Activated T-helper 1 cell treated with anti-CD3 and anti-CD28 coated beads, Interleukin-12 subunit alpha, Interleukin-12 subunit beta, Interleukin-2, Interleukin-4 antibody, amounts not matched to agents 30 ng/mL and 10 ng/mL and 1 ng/mL, durations not matched to agents 14 hours and 24 hours and 36 hours (primary cell): ENCODE measurements around the gene PLPP4. TPM values are rescaled to one million over a fixed set of nuclear protein-coding genes. Genes with fewer than 3 reads are reported as not detected.

ENCODE experiments used
- DNase-seq: peaks from one replicate; pipeline ENCODE4 v3.0.0; 2021; ENCODE audit warnings: low spot score
- H3K27ac Mint-ChIP-seq: one replicate; pipeline ENCODE4 v1.8.0; 2021; ENCODE audit warnings: mild to moderate bottlenecking, mixed read lengths
- H3K27me3 Mint-ChIP-seq: one replicate; pipeline ENCODE4 v1.8.0; 2022; ENCODE audit warnings: mild to moderate bottlenecking, moderate library complexity, mixed read lengths; ENCODE audit not compliant: insufficient read depth
- H3K36me3 Mint-ChIP-seq: one replicate; pipeline ENCODE4 v1.8.0; 2021; ENCODE audit warnings: low read depth, mixed read lengths
- H3K4me1 Mint-ChIP-seq: one replicate; pipeline ENCODE4 v1.8.0; 2021; ENCODE audit warnings: low read depth, mixed read lengths
- H3K4me3 Mint-ChIP-seq: one replicate; pipeline ENCODE4 v1.8.0; 2021; ENCODE audit warnings: mild to moderate bottlenecking, moderate library complexity, mixed read lengths
- H3K9me3 Mint-ChIP-seq: one replicate; pipeline ENCODE4 v1.8.0; 2021; ENCODE audit warnings: mixed read lengths
- intact Hi-C: fragments of 100-400 bp; cut with micrococcal nuclease; formaldehyde crosslinking; loops from one replicate; pipeline ENCODE4 v1.15.1; 2024
- total RNA-seq: library from RNA; stranded (reverse); gene quantifications from 2 replicates; pipeline ENCODE4 v1.2.3, GENCODE V29; 2022

The PLPP4 gene
- total RNA-seq, 1 donor from 2014 or later = not detected

- Mint-ChIP-seq H3K4me1 (no peaks in the 10 kb centered on the region), H3K27ac (no peak overlapping the region), H3K36me3 (no peaks in the 10 kb centered on the region), H3K4me3 (no peak overlapping the region), H3K9me3 (no peaks in the 10 kb centered on the region), H3K27me3 (peaks cover 31% of the 10 kb centered on the region)
- intact Hi-C loops = no loop called here
- no peak for DNase-seq
Measured at GRCh38 chr10:120460186-120460585, 3.2 kb downstream of the PLPP4 start.

GRCh38 chr10:120460776-120461175 is 3.7 kb downstream of the PLPP4 start:
- intact Hi-C loops = no loop called here

DNA sequence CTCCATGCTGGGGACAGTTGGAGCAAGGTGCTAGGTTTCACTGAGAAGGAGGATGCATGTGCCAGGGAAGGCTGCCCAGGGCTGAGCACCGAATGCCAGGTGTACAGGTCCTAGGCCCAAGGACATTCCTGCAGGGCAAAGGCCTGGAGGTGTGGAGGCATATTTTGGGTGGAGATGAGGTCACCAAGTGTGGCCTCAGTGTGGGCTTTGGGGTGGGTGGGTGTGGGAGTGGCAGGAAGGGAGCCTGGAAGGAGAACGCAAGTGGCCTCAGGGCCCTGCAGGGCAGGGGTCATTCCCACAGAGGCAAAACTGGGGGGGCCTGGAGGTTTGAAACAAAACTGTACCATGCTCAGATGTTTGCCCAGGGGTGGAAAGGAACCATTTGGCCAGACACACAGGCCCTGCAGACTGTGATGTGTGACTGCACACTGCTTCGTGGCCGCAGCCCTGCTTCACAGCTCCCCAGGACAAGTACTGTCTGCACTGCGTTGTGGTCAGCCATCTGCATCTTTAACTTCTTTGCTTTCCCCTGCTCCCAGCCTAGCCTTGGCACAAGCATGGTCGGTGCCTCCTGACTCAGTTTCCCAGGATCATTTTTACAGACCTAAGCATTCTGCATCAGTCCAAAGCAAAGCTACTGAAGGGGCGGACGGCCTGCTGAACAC is 5.1 kb downstream of the PLPP4 start:
- H3K27ac Mint-ChIP-seq = no peak overlapping the region
- peaks cover 20% of the 10 kb centered on the region for H3K27me3 Mint-ChIP-seq
- H3K9me3 Mint-ChIP-seq = no peaks in the 10 kb centered on the region
- H3K36me3 Mint-ChIP-seq = no peaks in the 10 kb centered on the region
- H3K4me3 Mint-ChIP-seq = no peak overlapping the region
- H3K4me1 Mint-ChIP-seq = no peaks in the 10 kb centered on the region
- no peak for DNase-seq
- intact Hi-C loops = no loop called here

More at GRCh38 chr10:120460776-120461175, 3.7 kb downstream of the PLPP4 start:
- Mint-ChIP-seq H3K27ac (no peak overlapping the region), H3K36me3 (no peaks in the 10 kb centered on the region), H3K4me3 (no peak overlapping the region), H3K27me3 (peaks cover 28% of the 10 kb centered on the region), H3K4me1 (no peaks in the 10 kb centered on the region), H3K9me3 (no peaks in the 10 kb centered on the region)
- no peak for DNase-seq

- H3K4me1 Mint-ChIP-seq = no peaks in the 10 kb centered on the region
- H3K9me3 Mint-ChIP-seq = no peaks in the 10 kb centered on the region
- no peaks in the 10 kb centered on the region for H3K27me3 Mint-ChIP-seq
- no peak overlapping the region for H3K27ac Mint-ChIP-seq
- intact Hi-C loops = no loop called here
- H3K36me3 Mint-ChIP-seq = no peaks in the 10 kb centered on the region
- no peak for DNase-seq
- no peak overlapping the region for H3K4me3 Mint-ChIP-seq
Measured at GRCh38 chr10:120465138-120465537, 8.1 kb downstream of the PLPP4 start.

DNA sequence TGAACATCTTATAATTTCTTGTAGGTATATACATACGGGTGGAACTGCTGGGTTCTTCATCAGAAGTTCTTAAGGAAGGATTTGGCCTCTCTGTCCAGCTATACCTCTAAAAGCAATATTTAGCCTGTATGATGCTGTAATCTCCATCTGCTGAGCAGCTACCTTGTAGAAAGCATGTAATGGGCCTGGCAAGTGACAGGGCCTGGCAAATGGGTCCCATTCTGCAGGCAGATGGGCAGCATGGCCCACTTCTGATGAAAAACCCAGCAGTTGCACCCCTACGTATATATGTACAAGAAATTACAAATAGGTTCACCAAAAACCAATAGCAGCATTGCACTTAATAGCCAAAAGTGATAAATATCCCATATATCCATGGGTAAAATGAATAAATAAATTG is 9.0 kb downstream of the PLPP4 start:
- Mint-ChIP-seq H3K4me1 (no peaks in the 10 kb centered on the region), H3K27me3 (no peaks in the 10 kb centered on the region), H3K4me3 (no peak overlapping the region), H3K36me3 (no peaks in the 10 kb centered on the region), H3K9me3 (no peaks in the 10 kb centered on the region), H3K27ac (no peak overlapping the region)
- intact Hi-C loops = no loop called here
- no peak for DNase-seq

- Mint-ChIP-seq H3K27ac (no peak overlapping the region), H3K4me3 (no peak overlapping the region), H3K9me3 (no peaks in the 10 kb centered on the region), H3K4me1 (no peaks in the 10 kb centered on the region), H3K36me3 (no peaks in the 10 kb centered on the region), H3K27me3 (no peaks in the 10 kb centered on the region)
- no peak for DNase-seq
- intact Hi-C loops = no loop called here
Measured at GRCh38 chr10:120473593-120473992, 16.6 kb downstream of the PLPP4 start.

DNA sequence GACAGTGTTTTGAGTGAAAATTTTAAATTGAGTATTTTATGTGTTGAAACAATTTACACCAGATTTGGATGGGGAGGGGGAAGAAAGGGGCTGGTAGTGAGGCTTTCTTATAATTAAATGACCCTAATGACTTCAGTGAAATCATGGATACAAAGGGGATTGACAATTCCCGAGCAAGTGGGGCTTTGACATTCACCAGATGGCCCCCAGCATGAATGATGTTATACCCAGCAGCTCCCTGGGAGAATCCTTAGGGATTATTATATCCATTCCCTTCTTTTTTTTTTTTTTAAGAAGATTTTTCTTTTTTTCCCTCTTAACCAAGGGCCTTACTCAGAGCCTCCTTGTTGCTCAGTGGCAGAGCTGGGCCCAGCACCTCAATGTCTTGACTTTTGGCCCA is 17.9 kb downstream of the PLPP4 start:
- no peaks in the 10 kb centered on the region for H3K4me1 Mint-ChIP-seq
- H3K9me3 Mint-ChIP-seq = no peaks in the 10 kb centered on the region
- intact Hi-C loops = no loop called here
- H3K27me3 Mint-ChIP-seq = no peaks in the 10 kb centered on the region
- no peak overlapping the region for H3K4me3 Mint-ChIP-seq
- no peaks in the 10 kb centered on the region for H3K36me3 Mint-ChIP-seq
- no peak for DNase-seq
- no peak overlapping the region for H3K27ac Mint-ChIP-seq

DNA sequence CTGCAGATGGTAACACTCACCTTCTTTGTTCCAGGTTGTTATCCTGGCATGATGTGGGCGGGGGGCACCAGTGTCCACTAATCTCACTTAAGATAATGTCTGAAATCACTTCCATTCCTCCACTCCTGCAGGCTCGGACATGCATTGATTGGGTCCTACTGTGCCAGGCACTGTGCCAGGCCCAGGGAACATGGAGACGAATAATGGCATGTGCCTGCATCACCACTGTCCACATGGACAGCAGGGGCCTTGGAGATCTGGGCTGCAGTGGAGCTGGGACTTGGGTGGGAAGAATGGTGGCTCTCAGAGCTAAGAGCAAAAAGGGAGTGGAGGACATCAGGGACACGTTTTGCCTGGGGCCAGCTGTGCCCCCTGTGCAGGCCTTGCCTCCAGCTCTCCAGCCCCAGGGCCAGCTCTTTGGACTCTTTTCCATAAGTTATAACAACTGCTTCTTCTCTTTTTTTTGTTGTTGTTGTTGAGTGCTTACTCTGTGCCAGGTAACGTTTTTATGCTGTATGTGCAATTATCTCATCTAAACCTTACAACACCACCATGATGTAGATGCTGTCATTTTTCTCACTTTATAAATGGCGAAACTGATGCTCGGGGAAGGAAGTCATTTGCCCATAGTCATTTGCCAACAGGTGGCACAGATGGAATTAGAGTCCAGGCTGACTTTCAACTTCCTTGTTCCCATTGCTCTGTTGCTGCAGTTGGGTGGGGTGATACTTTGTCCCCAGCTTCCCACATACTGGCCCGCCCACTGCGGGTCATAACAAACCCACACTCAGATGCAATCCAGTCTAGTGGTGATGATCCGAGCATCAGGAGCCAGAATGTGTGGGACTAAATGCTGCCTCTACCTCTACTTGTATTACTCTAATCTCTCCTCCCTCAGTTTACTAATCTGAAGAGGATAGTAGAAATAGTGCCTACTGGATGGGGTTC is 19.1 kb downstream of the PLPP4 start:
- DNase-seq = no peak
- intact Hi-C loops = no loop called here
- no peak overlapping the region for H3K4me3 Mint-ChIP-seq
- H3K9me3 Mint-ChIP-seq = no peaks in the 10 kb centered on the region
- H3K27me3 Mint-ChIP-seq = no peaks in the 10 kb centered on the region
- H3K4me1 Mint-ChIP-seq = no peaks in the 10 kb centered on the region
- H3K27ac Mint-ChIP-seq = no peak overlapping the region
- H3K36me3 Mint-ChIP-seq = no peaks in the 10 kb centered on the region

DNA sequence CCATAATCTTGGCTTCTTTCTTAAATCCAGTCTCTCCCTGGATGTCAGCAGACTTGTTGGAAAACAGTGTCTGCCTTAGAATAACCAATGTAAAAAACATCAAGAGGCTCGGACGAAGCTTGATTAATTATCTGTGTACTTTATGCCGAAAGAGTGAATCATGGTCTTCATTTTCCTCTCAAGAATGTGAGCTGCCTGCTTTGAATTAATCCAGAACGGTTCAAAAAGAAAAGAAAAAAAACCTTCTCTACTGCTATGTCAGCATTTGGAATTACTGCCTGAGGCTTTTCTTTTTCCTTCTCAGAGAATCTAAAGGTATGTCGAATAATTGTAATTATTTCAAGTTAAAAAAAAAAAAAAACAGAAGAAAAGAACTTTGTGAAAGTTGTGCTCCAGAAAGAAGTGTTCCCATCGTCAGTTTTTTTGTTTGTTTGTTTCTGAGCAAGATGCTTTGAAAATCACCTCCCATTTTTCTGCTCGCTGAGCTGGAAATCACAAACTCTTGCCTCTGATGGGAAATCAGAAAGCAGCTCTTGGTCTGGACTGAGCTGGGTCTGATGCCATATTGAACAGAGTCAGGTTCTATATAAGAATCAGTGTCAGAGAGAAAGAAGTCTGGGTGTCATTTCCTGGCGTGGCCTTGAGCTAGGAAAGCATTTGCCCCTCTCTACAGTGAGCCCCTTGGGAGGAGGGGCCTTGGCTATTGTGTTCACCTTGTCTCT is 20.2 kb downstream of the PLPP4 start:
- H3K27ac Mint-ChIP-seq = no peak overlapping the region
- H3K4me1 Mint-ChIP-seq = no peaks in the 10 kb centered on the region
- H3K27me3 Mint-ChIP-seq = no peaks in the 10 kb centered on the region
- H3K4me3 Mint-ChIP-seq = no peak overlapping the region
- peaks cover 5% of the 10 kb centered on the region for H3K9me3 Mint-ChIP-seq
- intact Hi-C loops = no loop called here
- no peak for DNase-seq
- H3K36me3 Mint-ChIP-seq = no peaks in the 10 kb centered on the region

DNA sequence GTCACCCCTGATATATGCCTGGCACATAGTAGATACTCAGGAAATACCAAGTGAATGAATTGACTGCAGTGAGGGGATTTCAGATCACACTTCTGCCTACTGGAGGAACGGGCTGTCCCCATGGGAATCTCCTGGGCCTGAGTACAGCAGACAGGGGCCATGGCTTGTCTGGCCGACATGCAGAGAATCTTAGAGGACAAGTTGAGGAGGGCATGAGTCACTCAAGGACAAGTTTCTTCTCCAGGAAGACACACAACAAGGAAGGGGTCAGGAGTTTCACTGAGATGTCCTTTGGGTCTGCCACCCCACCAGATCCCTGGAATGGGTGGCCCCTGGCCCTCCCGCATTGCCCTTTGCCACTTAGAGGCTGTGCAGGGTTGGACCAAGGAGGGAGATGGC is 20.7 kb downstream of the PLPP4 start:
- Mint-ChIP-seq H3K27me3 (no peaks in the 10 kb centered on the region), H3K4me1 (no peaks in the 10 kb centered on the region), H3K9me3 (peaks cover 6% of the 10 kb centered on the region), H3K36me3 (no peaks in the 10 kb centered on the region), H3K4me3 (no peak overlapping the region), H3K27ac (no peak overlapping the region)
- intact Hi-C loops = no loop called here
- no peak for DNase-seq

DNA sequence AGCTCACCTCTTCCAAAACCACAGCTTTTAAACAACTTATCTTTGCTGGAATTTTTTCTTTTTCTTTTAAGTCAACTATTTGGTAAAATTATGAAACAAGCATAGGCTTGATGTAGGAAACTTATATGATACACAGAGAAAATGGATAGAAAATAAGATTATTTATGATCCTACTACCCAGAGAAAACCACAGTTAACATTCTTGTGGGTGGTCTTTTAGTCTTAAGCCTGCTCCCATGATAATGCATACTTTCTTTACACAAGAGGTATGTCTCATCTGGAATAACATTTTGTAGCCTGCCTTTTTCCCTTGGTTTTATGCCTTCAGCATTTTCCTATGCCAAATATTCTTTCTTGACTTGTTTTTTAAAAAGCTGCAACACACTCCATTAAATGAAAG is 21.4 kb downstream of the PLPP4 start:
- H3K4me1 Mint-ChIP-seq = no peaks in the 10 kb centered on the region
- no peak overlapping the region for H3K27ac Mint-ChIP-seq
- DNase-seq = no peak
- no peak overlapping the region for H3K4me3 Mint-ChIP-seq
- intact Hi-C loops = no loop called here
- no peaks in the 10 kb centered on the region for H3K36me3 Mint-ChIP-seq
- H3K27me3 Mint-ChIP-seq = no peaks in the 10 kb centered on the region
- H3K9me3 Mint-ChIP-seq = peaks cover 6% of the 10 kb centered on the region

DNA sequence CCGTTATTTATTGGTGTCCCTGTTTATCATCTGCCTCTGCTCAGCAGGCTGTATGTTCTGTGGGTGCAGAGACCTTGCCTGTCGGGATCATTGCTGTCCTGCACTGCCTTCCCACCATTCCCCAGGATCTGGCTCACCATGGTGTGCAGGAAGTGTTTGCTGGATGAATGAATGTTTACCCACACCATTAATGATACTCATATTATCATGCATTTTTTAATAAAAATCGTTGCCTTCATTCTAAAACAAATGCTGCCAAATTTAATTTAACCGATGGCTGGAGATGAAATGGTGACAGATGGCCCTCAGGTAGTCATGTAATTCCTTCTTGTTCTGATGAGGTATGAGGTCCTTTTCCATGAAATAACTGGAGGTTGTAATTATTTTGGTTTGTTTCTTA is 22.5 kb downstream of the PLPP4 start:
- H3K4me1 Mint-ChIP-seq = no peaks in the 10 kb centered on the region
- no peak overlapping the region for H3K4me3 Mint-ChIP-seq
- H3K36me3 Mint-ChIP-seq = no peaks in the 10 kb centered on the region
- H3K27ac Mint-ChIP-seq = no peak overlapping the region
- intact Hi-C loops = no loop called here
- DNase-seq = no peak
- H3K9me3 Mint-ChIP-seq = peaks cover 6% of the 10 kb centered on the region
- H3K27me3 Mint-ChIP-seq = no peaks in the 10 kb centered on the region

DNA sequence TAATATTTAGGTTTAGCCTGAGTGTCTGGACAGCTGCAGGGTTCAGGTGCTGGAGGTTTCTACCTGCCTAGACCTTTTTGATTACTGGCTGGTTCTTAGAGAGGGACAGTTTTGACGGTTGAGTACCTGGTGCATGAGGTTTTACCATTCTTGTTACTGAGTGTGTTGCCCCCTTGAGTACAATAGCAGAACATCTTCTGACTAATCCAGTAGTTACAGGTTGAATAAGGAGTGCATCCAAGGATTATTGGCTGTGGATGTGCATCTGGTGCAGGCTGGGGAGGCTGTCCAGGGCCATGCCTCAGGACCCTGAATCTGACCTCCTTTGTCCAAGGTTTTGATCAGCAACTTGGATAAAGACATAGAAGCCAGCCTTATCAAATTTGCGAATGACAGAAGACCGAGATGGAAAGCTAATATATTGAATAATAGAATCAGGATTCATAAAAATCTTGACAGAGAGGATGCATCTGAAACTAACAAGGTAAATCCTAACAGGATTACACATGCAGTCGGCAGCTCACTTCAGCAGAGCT is 23.1 kb downstream of the PLPP4 start:
- intact Hi-C loops = no loop called here
- Mint-ChIP-seq H3K27ac (no peak overlapping the region), H3K4me1 (no peaks in the 10 kb centered on the region), H3K9me3 (peaks cover 6% of the 10 kb centered on the region), H3K36me3 (no peaks in the 10 kb centered on the region), H3K27me3 (no peaks in the 10 kb centered on the region), H3K4me3 (no peak overlapping the region)
- DNase-seq = no peak
